GM18499 (cell line): Measurements from ENCODE around the gene IFNA10.
A peak's percentile ranks its signal among the peaks of the same experiment; 100 is the strongest.
"Not testable (repeated sequence)": the region's sequence is repeated elsewhere in the genome, so short reads cannot be mapped to it uniquely, and the experiment has no call there.

ENCODE experiments used
- ATAC-seq: cut with Tn5 transposase; IDR thresholded peaks from one replicate; pipeline ENCODE4 v1.9.1; 2021; ENCODE audit warnings: moderate number of reproducible peaks; ENCODE audit not compliant: insufficient read depth, unreplicated experiment

Gene IFNA10

GRCh38 chr9:21194867-21195776 is 11.8 kb downstream of the IFNA10 start:
- peak; percentile 88 for ATAC-seq

- ATAC-seq = not testable (repeated sequence)
Observed at GRCh38 chr9:21187487-21187886, 19.5 kb downstream of the IFNA10 start, which contains the start of gene IFNA4. IFNA4 (minus strand) TSS chr9:21187587; CDS start chr9:21187531, 56 bp downstream.

GRCh38 chr9:21182810-21183736 is 23.9 kb downstream of the IFNA10 start:
- peak; percentile 85 for ATAC-seq

GRCh38 chr9:21174671-21175070 is 32.3 kb downstream of the IFNA10 start:
- no peak for ATAC-seq

GRCh38 chr9:21172156-21172555 is 34.8 kb downstream of the IFNA10 start:
- no peak for ATAC-seq

- no peak for ATAC-seq
Observed at GRCh38 chr9:21171351-21171750, 35.6 kb downstream of the IFNA10 start.

GRCh38 chr9:21166560-21166959 is 40.4 kb downstream of the IFNA10 start, which contains the start of gene IFNA21:
IFNA21 (minus strand) TSS chr9:21166660; CDS start chr9:21166612, 48 bp downstream.
- ATAC-seq = not testable (repeated sequence)

GRCh38 chr9:21165516-21165915 is 41.4 kb downstream of the IFNA10 start:
- ATAC-seq = no peak

- ATAC-seq = peak; percentile 89
Observed at GRCh38 chr9:21160178-21160577, 46.8 kb downstream of the IFNA10 start.
